ENCODE measurements around the gene HS2ST1.
"Not testable (repeated sequence)": the region's sequence is repeated elsewhere in the genome, so short reads cannot be mapped to it uniquely, and the experiment has no call there.

HS2ST1 gene

DNA sequence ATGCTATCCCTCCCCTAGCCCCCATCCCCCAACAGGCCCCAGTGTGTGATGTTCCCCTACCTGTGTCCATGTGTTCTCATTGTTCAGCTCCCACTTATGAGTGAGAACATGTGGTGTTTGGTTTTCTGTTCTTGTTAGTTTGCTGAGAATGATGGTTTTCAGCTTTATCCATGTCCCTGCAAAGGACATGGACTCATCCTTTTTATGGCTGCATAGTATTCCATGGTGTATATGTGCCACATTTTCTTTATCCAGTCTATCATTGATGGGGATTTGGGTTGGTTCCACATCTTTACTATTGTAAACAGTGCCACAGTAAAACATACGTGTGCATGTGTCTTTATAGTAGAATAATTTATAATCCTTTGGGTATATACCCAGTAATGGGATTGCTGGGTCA lies 152.3 kb downstream of the HS2ST1 start:
- DNase-seq (ENCODE audit: low read depth) = not testable (repeated sequence)

DNA sequence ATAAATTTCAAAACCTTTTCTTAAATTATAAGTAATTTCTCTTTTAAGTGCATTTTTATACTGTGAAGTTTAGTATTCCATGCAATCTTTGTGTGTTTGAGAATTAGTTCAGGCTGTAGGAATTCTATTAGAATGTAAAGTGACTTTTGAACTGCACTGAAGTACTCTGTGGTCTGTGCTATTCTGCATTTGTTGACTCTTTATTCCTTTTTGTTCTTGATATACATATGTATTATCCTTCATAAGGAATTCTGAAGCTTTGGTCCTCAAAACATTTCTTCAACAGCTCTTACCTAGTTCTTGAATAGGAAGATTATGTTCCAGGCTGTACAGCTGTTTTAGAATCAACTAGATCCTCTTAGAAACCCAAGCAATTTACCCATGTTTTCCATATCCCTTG lies 158.0 kb downstream of the HS2ST1 start:
- no peak for DNase-seq (ENCODE audit: low read depth)

DNA sequence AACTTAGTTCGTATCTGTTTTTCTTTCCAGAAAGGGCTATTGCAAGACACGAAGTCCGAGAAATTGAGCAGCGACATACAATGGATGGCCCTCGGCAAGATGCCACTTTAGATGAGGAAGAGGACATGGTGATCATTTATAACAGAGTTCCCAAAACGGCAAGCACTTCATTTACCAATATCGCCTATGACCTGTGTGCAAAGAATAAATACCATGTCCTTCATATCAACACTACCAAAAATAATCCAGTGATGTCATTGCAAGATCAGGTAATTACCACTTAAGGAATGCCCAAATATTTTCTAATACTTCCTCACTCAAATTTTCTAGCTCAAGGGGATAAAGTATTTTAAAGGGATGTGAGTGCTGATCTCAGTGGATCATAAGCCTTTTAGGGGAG lies 158.5 kb downstream of the HS2ST1 start:
- no peak for DNase-seq (ENCODE audit: low read depth)

DNA sequence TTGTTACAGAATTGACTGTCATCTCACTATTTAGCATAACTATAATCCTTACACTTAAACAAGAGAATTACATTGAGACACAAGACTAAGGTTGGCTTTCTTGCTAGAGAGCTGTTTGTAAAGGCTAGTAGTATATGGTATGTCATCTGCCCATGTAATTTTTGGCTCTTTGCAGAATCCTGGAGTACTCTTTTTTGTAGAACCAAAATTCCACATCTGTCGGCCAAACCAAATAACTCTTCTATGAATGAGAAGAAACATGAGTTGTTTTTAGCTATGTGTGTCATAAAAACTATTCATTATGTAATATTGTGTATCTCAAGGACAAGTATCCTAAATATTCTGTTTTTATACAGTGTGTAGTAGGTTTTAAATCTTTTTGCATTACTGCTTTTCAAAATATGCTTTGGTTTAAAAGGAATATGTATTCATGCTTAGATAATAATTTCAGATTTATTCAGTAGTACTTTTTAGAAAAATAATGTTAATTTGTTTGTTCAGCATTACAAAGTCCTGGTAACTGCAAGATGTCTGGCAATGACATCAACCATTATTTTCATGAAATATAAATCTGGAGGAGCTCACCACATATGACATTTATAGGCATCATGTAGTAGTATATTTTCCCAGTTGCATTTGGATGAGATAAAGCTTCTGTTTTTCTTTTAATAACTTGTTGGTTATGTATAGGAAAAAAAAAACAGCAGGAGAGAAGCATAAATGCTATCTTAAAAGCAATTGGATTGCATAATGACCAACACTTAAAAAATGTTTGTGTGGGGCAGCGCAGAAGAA lies 159.8 kb downstream of the HS2ST1 start:
- no peak for DNase-seq (ENCODE audit: low read depth)

DNA sequence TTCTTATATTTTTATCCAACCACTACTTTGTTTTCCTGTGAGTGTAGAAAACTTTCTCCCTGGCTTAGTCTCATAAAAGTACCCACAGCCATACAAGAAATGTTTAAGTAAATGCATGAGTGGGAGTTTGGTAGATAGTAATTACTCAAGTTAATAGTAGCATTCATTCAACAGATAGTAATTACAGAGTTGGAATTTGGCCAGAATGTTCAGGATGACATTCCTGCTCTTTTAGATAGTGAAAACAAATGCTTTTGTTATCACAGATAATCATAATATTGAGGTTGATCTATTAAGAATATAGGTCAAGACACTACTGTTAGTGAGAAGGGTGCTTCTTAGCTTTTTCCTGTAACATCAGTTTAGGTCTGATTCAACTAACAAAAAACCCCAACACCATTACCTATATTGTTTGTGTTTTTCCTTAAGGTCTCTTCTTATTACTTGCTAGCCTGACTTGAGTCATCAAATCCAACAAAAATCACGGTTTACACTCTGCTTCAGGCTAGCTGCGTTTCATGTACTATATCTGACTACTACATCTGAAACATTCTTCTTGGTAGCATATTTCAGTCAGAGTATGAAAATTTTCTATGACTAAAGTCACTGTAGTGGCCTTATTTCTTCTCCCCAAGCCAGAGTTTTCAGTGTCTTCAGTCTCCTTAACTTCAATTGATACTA lies 163.7 kb downstream of the HS2ST1 start:
- DNase-seq (ENCODE audit: low read depth) = no peak

DNA sequence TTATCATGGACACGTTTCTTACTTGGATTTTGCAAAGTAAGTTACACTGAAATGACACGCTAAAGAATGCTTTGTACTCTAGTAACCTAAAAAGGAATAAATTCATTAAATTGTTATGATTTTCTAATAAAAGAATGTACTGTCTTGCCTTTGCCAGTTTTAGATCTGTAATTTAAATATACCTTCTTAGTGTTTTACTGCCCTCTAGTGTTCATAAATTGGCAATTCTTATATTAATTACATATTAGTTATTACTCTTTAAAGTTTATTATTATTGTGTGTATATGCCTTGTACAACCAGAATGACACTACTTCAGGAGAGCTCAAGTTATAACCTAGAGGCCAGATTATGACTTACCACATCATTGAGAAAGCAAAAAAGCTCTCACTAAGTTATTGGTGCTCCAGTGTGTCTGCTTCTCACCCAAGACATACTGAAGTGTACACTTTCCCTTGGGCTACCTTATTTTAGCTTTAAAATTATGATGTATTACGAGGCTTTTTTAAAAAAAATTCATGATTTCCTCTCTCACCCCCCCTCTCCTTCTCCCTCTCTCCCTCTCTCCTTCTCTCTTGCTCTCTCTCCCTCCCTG lies 169.9 kb downstream of the HS2ST1 start:
- DNase-seq (ENCODE audit: low read depth) = no peak

DNA sequence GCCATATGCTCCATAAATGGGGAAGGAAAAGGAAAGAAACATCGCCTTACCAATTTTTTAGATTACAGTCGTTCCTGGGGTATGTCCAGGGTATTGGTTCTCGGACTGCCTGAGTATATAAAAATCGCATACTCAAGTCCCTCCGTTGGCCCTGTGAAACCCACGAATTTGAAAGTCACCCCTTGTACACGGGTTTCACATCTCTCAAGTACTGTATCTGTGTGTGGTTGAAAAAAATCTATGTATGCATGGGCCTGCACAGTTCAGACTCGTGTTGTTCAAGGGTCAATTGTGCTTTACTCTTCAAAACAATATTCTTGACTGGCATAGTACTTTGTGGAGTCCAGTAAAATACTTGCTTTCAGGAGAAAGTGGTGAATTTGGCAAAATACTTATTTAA lies 171.7 kb downstream of the HS2ST1 start:
- no peak for DNase-seq (ENCODE audit: low read depth)

DNA sequence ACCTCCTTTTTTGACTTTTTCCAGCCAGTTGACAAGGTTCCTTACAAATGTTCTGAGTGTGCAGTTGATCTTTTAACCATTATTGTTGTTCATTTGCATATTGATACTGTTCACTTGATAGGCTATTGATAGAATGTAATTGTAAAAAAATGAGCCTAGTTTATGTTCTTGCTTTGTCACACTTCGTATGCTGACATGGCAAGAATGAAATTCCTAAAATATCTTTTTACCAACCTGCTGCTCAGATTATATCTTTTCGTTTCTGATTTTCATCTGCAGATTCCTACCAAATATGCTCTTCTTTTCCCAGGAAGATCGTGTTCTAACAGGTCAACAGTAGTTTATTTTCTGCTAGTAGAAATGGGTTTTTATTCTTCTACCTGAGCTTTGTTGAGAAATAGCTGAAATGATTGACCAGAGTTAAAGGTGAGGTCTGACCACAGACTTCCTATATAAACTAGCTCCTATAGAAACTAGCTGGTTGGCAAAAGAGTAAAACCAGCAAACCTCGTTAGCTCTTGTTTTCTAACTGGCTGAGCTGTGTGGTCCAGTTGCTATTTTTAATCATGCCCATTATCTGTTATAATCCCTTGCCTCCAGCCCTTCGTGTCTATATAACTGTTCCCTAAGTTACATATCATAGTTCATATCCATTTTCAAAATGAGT lies 174.8 kb downstream of the HS2ST1 start:
- DNase-seq (ENCODE audit: low read depth) = no peak

DNA sequence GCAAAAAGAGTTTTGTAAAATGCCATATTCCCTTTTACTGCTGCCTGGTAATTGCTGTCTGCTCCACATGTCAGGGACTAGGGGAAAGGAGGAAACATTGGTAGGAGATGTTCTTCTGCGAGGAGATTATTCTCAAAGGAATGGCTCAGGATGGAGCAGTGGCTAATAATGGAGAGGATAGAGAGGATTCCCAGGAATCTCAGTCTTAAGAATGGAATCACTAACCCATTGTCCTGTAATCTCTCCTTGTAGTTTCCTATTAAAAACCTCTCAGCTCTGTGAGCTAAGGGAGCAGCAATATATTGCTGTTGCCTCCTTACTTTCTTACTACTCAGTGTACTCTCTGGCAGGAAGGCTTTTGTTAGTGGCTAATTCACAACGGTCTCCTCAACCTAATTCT lies 175.4 kb downstream of the HS2ST1 start:
- DNase-seq (ENCODE audit: low read depth) = no peak

DNA sequence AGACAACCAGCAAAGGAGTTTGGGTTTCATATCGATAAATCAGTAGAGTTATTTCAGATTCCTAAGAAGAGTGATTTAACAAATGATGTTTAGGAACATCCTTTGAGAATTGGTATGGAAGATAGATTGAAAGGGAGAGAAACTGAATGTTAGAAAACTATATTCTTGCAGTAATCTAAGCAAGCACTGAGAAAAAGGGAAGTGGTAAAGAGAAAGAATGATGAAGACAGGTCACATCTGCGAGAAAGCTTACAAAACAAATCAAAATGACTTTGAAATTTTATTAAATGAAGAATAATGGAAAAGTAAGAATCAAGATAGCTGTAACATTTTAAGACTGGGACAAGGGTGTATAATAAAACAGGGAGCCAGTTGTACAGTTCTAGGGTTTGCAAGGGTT lies 177.0 kb downstream of the HS2ST1 start:
- DNase-seq (ENCODE audit: low read depth) = no peak

DNA sequence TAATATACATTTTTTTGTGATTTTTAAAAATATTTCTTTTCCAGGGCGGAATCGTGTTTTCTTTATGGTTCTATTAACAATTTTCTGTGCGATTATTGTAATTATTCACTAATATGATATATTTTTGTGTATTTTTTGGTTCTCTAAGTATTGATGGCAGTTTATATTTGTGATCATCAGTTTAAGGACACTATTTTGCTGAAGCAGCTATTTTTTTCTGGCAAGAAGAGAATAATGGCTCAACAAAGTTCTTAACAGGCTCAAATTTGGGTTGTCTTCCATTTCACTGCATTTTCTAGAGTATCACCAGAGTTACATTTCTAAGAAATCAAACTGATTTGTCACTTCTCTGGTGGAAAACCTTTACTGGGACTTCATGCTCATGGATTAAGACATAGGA lies 178.4 kb downstream of the HS2ST1 start:
- DNase-seq (ENCODE audit: low read depth) = no peak

DNA sequence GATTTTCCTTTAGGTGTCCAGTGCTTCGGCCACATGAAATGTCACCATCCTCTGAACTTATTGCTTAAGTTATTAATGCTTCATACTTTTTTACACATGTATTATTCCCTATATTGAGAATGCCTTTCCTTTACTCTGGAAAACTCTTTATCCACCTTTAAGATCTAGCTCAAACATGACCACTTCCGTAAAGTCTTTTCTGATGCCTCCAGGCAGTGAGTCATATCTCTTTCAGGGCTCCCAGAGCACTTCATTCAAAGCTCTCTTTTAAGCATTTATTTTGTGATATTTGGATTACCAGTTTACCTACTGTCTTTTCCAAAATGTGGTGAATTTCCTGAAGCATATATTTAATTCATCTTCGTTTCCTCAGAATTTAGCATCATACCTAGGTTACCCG lies 178.9 kb downstream of the HS2ST1 start:
- no peak for DNase-seq (ENCODE audit: low read depth)

DNA sequence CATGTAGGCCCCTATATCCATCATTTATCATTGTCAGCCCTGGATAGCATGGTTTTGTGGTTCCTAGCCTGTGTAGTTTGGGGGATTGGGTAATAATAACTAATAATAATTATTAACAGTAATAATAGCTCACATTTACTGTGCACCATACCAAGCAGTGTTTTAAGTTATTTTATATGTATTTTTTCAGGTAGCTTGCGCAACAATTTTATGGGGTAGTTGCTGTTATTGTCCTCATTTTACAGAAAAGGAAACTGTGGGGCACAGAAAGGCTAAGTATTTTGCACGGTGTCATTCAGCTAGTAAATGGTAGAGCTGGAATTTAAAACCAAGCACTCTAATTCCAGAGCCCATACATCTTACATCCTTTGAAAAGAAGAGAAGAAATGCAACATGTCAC lies 179.8 kb downstream of the HS2ST1 start:
- DNase-seq (ENCODE audit: low read depth) = no peak

DNA sequence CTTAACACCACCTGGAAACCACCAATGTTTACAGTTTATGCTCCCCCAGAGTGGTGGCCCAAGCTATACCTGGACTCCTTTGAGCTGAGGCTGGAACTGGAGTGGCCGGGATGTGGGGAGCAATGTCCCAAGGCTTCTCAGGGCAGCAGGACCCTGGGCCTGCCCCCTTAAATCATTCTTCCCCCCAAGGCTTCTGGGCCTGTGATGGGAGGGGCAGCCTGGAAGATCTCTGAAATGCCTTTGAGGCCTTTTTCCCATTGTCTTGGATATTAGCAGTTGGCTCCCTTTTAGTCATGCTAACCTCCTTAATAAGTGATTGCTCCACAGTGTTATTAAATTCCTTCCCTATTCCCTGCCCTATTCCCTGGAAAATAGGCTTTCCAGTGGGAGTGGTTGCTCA lies 185.8 kb downstream of the HS2ST1 start:
- no peak for DNase-seq (ENCODE audit: low read depth)

DNA sequence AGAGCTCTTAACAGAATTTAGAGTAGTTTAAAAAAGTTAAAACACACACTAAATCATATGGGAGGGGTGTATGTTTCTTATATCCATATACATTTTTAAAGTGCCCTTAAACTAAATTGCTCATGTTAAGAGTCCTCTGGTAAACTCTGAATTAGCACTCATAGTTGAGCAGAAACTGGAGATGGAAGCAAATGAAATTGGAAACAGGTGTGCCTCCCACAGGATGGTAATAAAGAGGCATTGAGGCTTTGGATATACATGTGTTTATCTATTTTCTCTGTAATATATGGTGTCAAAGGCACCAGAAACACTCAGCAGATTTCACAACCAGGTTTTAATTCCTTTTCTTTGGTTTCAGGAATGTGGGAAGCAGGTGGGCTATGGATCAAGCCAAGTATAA lies 188.6 kb downstream of the HS2ST1 start:
- DNase-seq (ENCODE audit: low read depth) = no peak

DNA sequence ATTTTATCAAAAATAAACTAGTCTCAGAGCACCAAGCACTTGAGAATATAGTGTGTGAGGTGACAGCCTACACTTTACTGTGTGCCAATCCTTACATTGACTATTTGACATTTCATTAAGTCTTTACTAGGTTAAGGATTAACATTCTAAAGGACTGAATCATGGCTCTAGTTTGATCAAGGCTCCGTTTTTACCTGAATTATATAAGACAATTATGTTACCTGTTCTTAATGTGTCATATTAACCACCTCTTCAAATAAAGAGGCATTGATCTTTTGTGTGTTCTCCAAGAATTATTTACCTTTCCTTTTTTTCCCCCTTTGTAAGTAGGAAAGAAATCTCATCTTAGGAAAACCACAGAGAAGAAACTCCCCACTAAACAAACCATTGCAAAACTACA lies 189.7 kb downstream of the HS2ST1 start:
- no peak for DNase-seq (ENCODE audit: low read depth)

DNA sequence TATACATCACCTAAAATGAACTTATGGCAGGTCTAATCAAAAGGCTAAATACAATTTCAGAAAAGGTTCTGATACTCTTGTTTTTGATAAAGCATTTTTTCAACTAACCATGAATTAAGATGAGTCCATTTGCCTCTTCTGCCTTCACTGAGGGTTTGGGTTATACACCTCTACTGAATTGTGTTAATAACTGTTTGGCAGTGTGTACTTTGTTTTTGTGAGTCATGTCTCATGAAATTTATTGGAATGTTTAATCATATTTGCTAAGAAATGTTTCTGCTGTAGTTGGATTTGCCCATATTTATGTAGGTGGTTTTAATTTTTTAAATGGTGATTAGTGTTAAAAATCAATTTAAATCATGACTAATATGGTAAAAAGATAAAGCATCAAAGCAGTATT lies 190.5 kb downstream of the HS2ST1 start:
- DNase-seq (ENCODE audit: low read depth) = no peak

DNA sequence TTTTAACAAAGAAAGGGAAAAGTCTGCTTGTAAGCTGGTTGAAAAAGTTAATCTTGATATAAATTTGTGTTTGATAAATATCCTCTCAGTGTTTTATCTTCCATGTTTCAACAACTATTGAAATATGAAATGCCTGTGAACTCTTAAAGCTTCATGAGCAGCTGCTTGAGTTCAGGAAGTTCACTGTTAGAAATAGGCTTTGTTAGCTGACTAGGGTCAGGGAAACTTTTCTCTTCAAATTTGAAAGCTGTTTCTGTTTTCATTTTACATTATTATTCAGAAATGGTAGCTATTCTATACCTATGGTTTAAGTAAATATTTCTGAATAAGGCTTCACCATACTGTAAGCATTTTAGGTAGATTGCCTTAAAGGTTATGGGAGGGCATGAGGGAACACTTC lies 191.7 kb downstream of the HS2ST1 start:
- DNase-seq (ENCODE audit: low read depth) = no peak

DNA sequence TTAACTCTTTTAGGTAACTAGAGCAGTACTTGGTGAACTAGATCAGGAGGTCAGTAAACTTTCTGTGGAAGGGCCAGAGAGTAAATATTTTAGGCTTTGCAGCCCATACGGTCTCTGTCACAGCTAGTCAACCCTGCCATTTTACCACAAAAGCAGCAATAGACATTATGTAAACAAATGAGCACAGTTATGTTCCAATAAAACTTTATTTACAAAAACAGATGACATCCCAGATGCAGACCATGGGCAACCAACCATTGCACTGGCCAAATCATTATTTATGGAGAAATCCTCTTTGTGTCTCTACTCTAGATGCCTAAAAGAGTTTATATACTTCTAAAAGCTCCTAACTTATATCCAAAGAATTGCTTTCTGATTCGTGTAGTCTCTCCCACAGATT lies 192.4 kb downstream of the HS2ST1 start:
- no peak for DNase-seq (ENCODE audit: low read depth)

DNA sequence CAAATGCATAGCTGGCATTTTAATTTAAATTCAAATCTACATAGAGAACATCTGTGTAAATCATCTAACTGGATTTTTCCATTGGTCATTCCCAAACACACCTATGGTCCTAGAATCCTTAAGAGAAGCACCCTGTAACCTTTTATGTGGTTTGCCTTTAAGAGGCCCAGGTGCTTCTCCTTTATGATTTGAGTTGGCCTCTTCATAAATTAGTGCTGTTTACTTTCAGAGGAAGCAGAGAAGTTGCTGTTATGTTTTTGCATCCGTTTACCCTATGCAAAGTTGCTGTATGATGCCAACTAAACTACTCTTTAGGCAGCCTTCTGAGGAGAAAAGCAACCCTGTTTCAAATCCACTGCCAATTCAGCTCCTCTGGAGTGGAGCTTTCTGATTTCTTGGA lies 193.8 kb downstream of the HS2ST1 start:
- DNase-seq (ENCODE audit: low read depth) = no peak

DNA sequence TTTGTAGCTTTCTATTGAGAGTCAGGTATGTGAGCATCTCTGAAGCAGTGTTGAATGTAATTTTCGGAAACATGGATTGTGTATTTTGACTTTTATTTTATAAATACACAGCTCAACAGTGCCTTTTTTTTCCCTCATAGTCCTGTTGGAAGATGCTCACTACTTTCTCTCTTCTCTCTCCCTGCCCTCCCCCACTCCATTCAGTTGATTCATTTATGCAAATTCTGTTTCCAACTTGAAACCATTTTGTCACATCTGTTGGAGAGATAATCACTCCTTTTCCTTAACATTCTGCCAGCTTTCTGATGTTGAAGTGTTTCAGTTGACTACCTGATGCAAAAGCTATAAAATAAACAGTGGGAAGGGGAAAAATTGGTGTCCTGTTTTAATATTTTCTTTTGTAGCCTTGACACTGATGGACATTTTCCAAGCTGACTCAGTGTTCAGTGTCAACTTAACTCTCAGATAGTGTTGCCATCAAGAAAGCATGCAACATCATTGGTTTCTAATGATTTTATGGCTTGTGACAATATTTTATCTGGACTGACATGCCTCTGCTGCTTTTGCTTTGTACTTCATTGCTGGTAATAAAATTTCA lies 194.5 kb downstream of the HS2ST1 start:
- DNase-seq (ENCODE audit: low read depth) = no peak

DNA sequence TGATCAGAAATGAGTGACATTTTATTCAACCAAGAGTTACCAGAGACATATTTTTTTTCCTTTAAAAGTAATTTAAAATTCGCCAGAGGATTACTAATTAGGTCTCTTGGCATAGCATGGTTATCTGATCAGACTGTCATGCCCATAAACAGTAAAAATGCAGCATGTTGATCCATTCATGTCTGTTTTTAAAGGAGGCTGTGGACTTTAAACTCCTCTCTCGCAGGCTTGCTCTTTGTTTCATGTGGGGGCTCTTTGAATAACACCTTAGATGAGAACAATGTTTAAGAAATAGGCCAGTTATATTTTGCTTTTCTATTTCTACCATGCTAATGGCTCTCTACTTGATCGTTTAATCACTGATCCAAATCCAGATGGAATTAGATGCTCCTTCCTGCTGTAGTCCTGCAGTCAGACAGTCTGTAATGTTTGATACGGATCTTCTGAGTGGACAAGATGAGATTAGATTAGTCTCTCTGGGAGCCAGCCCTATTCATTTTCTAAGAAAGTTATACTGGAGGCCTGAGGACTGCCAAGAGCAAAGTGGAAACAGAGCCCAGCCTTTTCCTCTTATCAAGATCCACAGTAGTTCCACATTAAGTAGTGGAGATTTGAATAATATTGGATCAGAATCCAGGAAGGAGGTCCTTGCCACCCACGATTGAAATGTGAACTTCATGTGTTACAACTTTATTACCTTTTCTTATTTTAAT lies 197.4 kb downstream of the HS2ST1 start:
- DNase-seq (ENCODE audit: low read depth) = no peak

Data from activated T-cell treated with anti-CD3 and anti-CD28 coated beads for 24 hours (primary cell).